ENCODE measurements around the gene MCM9. TPM values are rescaled to one million over a fixed set of nuclear protein-coding genes. Genes with fewer than 3 reads are reported as not detected.

Gene MCM9
- total and polyA plus RNA-seq, 11 donors, result 2.1 to 8.5 (median 4.8) TPM

GRCh38 chr6:118894425-118895260 is 40.3 kb downstream of the MCM9 start:
- Histone ChIP-seq H3K36me3 (peaks cover 0 to 19% (median under 1%) of the 10 kb centered on the region in 9 donors), H3K4me3 (peak overlapping the region; percentile 73 to 99 (median 90)), H3K27ac (peak overlapping the region; percentile 86 to 98 (median 94)), H3K9me3 (no peaks in the 10 kb centered on the region), H3K27me3 (no peaks in the 10 kb centered on the region), H3K4me1 (peaks cover 0 to 65% (median 29%) of the 10 kb centered on the region in 12 donors)
- intact Hi-C loops (cut with DNase I), result loop anchor here in 6 of 10 donors (2.0 to 10.0 kb wide), 8 partner anchors 38 to 1310 kb away; partner anchors contain the start of genes MCM9 (in 4 of the 6), CEP85L (in 1 of the 6) and MAN1A1 (in 1 of the 6)
- DNase-seq (peak; percentile 73 to 87 (median 78)), ATAC-seq (peak; percentile 49 to 82 (median 69))
- TF ChIP-seq POLR2A (IDR thresholded peaks at IDR 0.05), result peak in 1 of 2 donors; percentile 39
- peak in 1 of 12 donors; percentile 8 for TF ChIP-seq CTCF (IDR thresholded peaks at IDR 0.05)
- 0% methylated on average over 24 to 102 of the region's 102 CpGs for WGBS, 4 donors

- Histone ChIP-seq H3K27me3 (no peaks in the 10 kb centered on the region), H3K4me3 (peak within 1 kb of the TSS; percentile 73 to 99 (median 90)), H3K9me3 (no peaks in the 10 kb centered on the region), H3K36me3 (peaks cover 0 to 13% (median 0%) of the 10 kb centered on the region in 9 donors), H3K27ac (peak within 1 kb of the TSS; percentile 86 to 98 (median 94)), H3K4me1 (peaks cover 0 to 59% (median 27%) of the 10 kb centered on the region in 12 donors)
- TF ChIP-seq POLR2A (IDR thresholded peaks at IDR 0.05) (peak; percentile 48 to 76), CTCF (IDR thresholded peaks at IDR 0.05) (peak; percentile 34 to 81 (median 56))
- intact Hi-C loops (cut with DNase I), result loop anchor here in 4 of 10 donors (2.0 to 10.0 kb wide), 6 partner anchors 41 to 1309 kb away; partner anchors contain the start of genes MCM9 (in 4 of the 4), CEP85L (in 1 of the 4) and MAN1A1 (in 1 of the 4)
- 0 to 1% (median 0%) methylated on average over 51 of the region's 51 CpGs for WGBS, 4 donors
- ATAC-seq (peak; percentile 93 to 97 (median 95)), DNase-seq (peak; percentile 96 to 98 (median 98))
Measured at GRCh38 chr6:118893807-118894424, 41.0 kb downstream of the MCM9 start, which contains the start of gene ASF1A. ASF1A (plus strand) TSS chr6:118894152; CDS start chr6:118894414, 262 bp downstream.

- Histone ChIP-seq H3K36me3 (peaks cover 0 to 6% (median 0%) of the 10 kb centered on the region in 9 donors), H3K4me3 (peak overlapping the region; percentile 40 to 99 (median 88)), H3K9me3 (no peaks in the 10 kb centered on the region), H3K4me1 (peaks cover 0 to 57% (median 26%) of the 10 kb centered on the region in 12 donors), H3K27ac (peak overlapping the region; percentile 85 to 98 (median 94)), H3K27me3 (no peaks in the 10 kb centered on the region)
- DNase-seq (peak in 3 of 5 donors; percentile 16 to 32 (median 22)), ATAC-seq (peak; percentile 1 to 28 (median 15))
- intact Hi-C loops (cut with DNase I), result loop anchor here in 3 of 10 donors (5.0 to 10.0 kb wide), 5 partner anchors 44 to 1308 kb away; partner anchors contain the start of genes CEP85L (in 1 of the 3), MAN1A1 (in 1 of the 3) and MCM9 (in 1 of the 3)
- TF ChIP-seq POLR2A (IDR thresholded peaks at IDR 0.05) (no peak), CTCF (IDR thresholded peaks at IDR 0.05) (no peak)
- WGBS, 4 donors, result 1 to 2% (median 2%) methylated on average over 18 of the region's 18 CpGs
Measured at GRCh38 chr6:118893064-118893806, 41.7 kb downstream of the MCM9 start.

Measured in heart left ventricle (tissue), 16 donors.